H1 (cell line): Measurements from ENCODE around the gene HSPA12A. TPM values are rescaled to one million over a fixed set of nuclear protein-coding genes. Genes with fewer than 3 reads are reported as not detected.

ENCODE experiments used
- CTCF ChIA-PET: fragments of 300-600 bp; sonication (Branson Sonifier 250); formaldehyde crosslinking; loops from one replicate; lab custom pipeline; 2021; ENCODE audit not compliant: partially characterized antibody; lab: Charles Lee
- POLR2A ChIA-PET: fragments of 300-600 bp; sonication (Branson Sonifier 250); formaldehyde crosslinking; loops from one replicate; lab custom pipeline; 2021; ENCODE audit warnings: inconsistent platforms; ENCODE audit not compliant: partially characterized antibody; lab: Charles Lee
- DNase-seq, 2 experiments: peaks; one replicate each; pipeline versions ENCODE4 v3.0.0 to v3.0.0-alpha.2; 2010 to 2022; ENCODE audit warnings: low spot score in 2 of 2, low read depth in 1 of 2, mixed read lengths in 1 of 2
- FAIRE-seq: peaks from 2 replicates; lab custom pipeline; 2011; peaks lifted over from hg19 to GRCh38; lab: Jason Lieb, UNC
- H2AFZ ChIP-seq: 2 replicates; pipeline ENCODE4 v1.8.1; 2012; ENCODE audit warnings: low read length, inconsistent platforms
- H2AK5ac ChIP-seq: 2 replicates; pipeline ENCODE4 v1.6.1; 2013; ENCODE audit warnings: low read depth, low read length
- H2BK120ac ChIP-seq: replicated peaks from 2 replicates; pipeline ENCODE3; 2013; ENCODE audit warnings: low read depth, low read length, inconsistent platforms
- H2BK12ac ChIP-seq: 2 replicates; pipeline ENCODE4 v1.6.1; 2013; ENCODE audit warnings: low read depth, low read length
- H2BK15ac ChIP-seq: 2 replicates; pipeline ENCODE4 v1.6.1; 2013; ENCODE audit warnings: low read length
- H2BK20ac ChIP-seq: 2 replicates; pipeline ENCODE4 v1.6.1; 2013; ENCODE audit warnings: low read length
- H2BK5ac ChIP-seq: 2 replicates; pipeline ENCODE4 v1.6.1; 2013; ENCODE audit warnings: low read depth, low read length
- H3K14ac ChIP-seq: 2 replicates; pipeline ENCODE4 v1.6.1; 2013; ENCODE audit warnings: inconsistent platforms; ENCODE audit not compliant: insufficient read length
- H3K18ac ChIP-seq: 2 replicates; pipeline ENCODE4 v1.6.1; 2013; ENCODE audit warnings: low read length; ENCODE audit errors: extremely low read depth
- H3K23ac ChIP-seq: 2 replicates; pipeline ENCODE4 v1.6.1; 2013; ENCODE audit warnings: inconsistent platforms; ENCODE audit not compliant: insufficient read length
- H3K23me2 ChIP-seq: 2 replicates; pipeline ENCODE4 v1.6.1; 2013; ENCODE audit warnings: low read depth, low read length
- H3K27ac ChIP-seq: 2 replicates; pipeline ENCODE4 v1.6.1; 2011; ENCODE audit warnings: low read depth, low read length, inconsistent platforms
- H3K27me3 ChIP-seq, 4 experiments: replicated peaks in 1 of 4; 1 replicate in 1 of 4; 2 replicates in 3 of 4; pipeline versions ENCODE4 v1.6.1 to v1.8.1; 2011 to 2013; ENCODE audit warnings: low read length in 3 of 4, mild to moderate bottlenecking in 3 of 4, inconsistent platforms in 2 of 4, mixed read lengths in 2 of 4, moderate library complexity in 1 of 4; ENCODE audit not compliant: control insufficient read depth in 3 of 4, insufficient read depth in 3 of 4; ENCODE audit errors: extremely low read depth in 1 of 4
- H3K36me3 ChIP-seq, 4 experiments: 2 replicates each; pipeline versions ENCODE4 v1.6.1 to v1.8.1; 2011 to 2013; ENCODE audit warnings: mild to moderate bottlenecking in 4 of 4, low read length in 3 of 4, moderate library complexity in 2 of 4, control low read depth in 1 of 4, inconsistent platforms in 1 of 4; ENCODE audit not compliant: insufficient read depth in 4 of 4, control insufficient read depth in 2 of 4
- H3K4ac ChIP-seq: replicated peaks from 2 replicates; pipeline ENCODE3; 2013; ENCODE audit warnings: low read length, low read depth, mixed read lengths, inconsistent platforms; ENCODE audit not compliant: insufficient read length
- H3K4me1 ChIP-seq, 4 experiments: replicated peaks in 1 of 4; 1 replicate in 1 of 4; 2 replicates in 3 of 4; pipeline versions ENCODE4 v1.6.1 to v1.8.1; 2011 to 2013; ENCODE audit warnings: low read length in 3 of 4, inconsistent platforms in 2 of 4, mixed read lengths in 1 of 4; ENCODE audit not compliant: insufficient read depth in 4 of 4, control insufficient read depth in 3 of 4
- H3K4me2 ChIP-seq, 2 experiments: 2 replicates each; pipeline versions ENCODE4 v1.6.1 to v1.8.1; 2011 to 2013; ENCODE audit warnings: low read depth in 2 of 2, low read length in 2 of 2, control low read depth in 1 of 2, inconsistent platforms in 1 of 2, mild to moderate bottlenecking in 1 of 2; ENCODE audit not compliant: insufficient read depth in 1 of 2
- H3K4me3 ChIP-seq, 4 experiments: fragments of 200-600, 300-600 bp in 1 of 4; sonication (generic), shearing (Covaris generic), sonication (Bioruptor Twin) in 1 of 4; 2 replicates each; pipeline versions ENCODE4 v1.5.1 to v1.8.1; 2011 to 2016; ENCODE audit warnings: low read length in 4 of 4, low read depth in 3 of 4, control low read depth in 2 of 4, inconsistent platforms in 2 of 4, mild to moderate bottlenecking in 2 of 4, mixed read lengths in 1 of 4, moderate library complexity in 1 of 4; ENCODE audit not compliant: insufficient read depth in 2 of 4; ENCODE audit errors: extremely low read depth in 1 of 4
- H3K56ac ChIP-seq: replicated peaks from 2 replicates; pipeline ENCODE3; 2013; ENCODE audit warnings: low read depth, mild to moderate bottlenecking, mixed read lengths, low read length, inconsistent platforms; ENCODE audit not compliant: insufficient read length
- H3K79me1 ChIP-seq: 2 replicates; pipeline ENCODE4 v1.6.1; 2013; ENCODE audit warnings: low read depth, low read length, control low read depth
- H3K79me2 ChIP-seq, 2 experiments: 2 replicates each; pipeline versions ENCODE4 v1.6.1 to v1.8.1; 2012 to 2013; ENCODE audit warnings: low read length in 2 of 2, mild to moderate bottlenecking in 2 of 2, inconsistent platforms in 1 of 2; ENCODE audit not compliant: insufficient read depth in 2 of 2, control insufficient read depth in 1 of 2
- H3K9ac ChIP-seq, 4 experiments: replicated peaks in 1 of 4; 1 replicate in 1 of 4; 2 replicates in 3 of 4; pipeline versions ENCODE4 v1.6.1 to v1.8.1; 2011 to 2013; ENCODE audit warnings: low read depth in 3 of 4, low read length in 3 of 4, control low read depth in 2 of 4, mild to moderate bottlenecking in 2 of 4, moderate library complexity in 2 of 4, inconsistent platforms in 1 of 4; ENCODE audit errors: extremely low read depth in 1 of 4
- H3K9me3 ChIP-seq, 2 experiments: 2 replicates each; pipeline versions ENCODE4 v1.6.1 to v1.8.1; 2012 to 2013; ENCODE audit warnings: mild to moderate bottlenecking in 2 of 2, moderate library complexity in 2 of 2, control low read depth in 1 of 2, inconsistent platforms in 1 of 2, low read depth in 1 of 2, low read length in 1 of 2, mixed read lengths in 1 of 2; ENCODE audit not compliant: insufficient read depth in 2 of 2
- H4K20me1 ChIP-seq, 2 experiments: replicated peaks in 1 of 2; 2 replicates each; pipeline versions ENCODE3 to v1.8.1; 2011 to 2013; ENCODE audit warnings: inconsistent platforms in 2 of 2, low read length in 2 of 2, mild to moderate bottlenecking in 1 of 2; ENCODE audit not compliant: insufficient read depth in 2 of 2, control insufficient read depth in 1 of 2
- H4K5ac ChIP-seq: 2 replicates; pipeline ENCODE4 v1.6.1; 2013; ENCODE audit warnings: low read length, low read depth, mixed read lengths, inconsistent platforms; ENCODE audit not compliant: insufficient read length
- H4K8ac ChIP-seq: 2 replicates; pipeline ENCODE4 v1.8.0; 2013; ENCODE audit warnings: mild to moderate bottlenecking, moderate library complexity, low read length, inconsistent platforms; ENCODE audit not compliant: insufficient read depth; ENCODE audit errors: extremely low read depth
- H4K91ac ChIP-seq: replicated peaks from 2 replicates; pipeline ENCODE3; 2013; ENCODE audit warnings: low read length, mixed read lengths, inconsistent platforms; ENCODE audit not compliant: insufficient read length
- BACH1 ChIP-seq: IDR thresholded peaks from 2 replicates; pipeline ENCODE4 v1.6.1; 2012; ENCODE audit warnings: low read length, improper control_type of control experiment
- FOSL1 ChIP-seq: IDR thresholded peaks from 2 replicates; pipeline ENCODE4 v1.6.1; 2011; ENCODE audit warnings: mild to moderate bottlenecking, low read depth, low read length, moderate library complexity; ENCODE audit not compliant: insufficient read depth
- PHF8 ChIP-seq: fragments of 200-600 bp; sonication (generic); conservative IDR thresholded peaks from 2 replicates; pipeline ENCODE4 v1.7.1; 2012; ENCODE audit warnings: low read depth, mild to moderate bottlenecking, inconsistent platforms, low read length, moderate library complexity
- RAD21 ChIP-seq, 2 experiments: IDR thresholded peaks in 1 of 2; conservative IDR thresholded peaks in 1 of 2; 2 replicates each; pipeline ENCODE4 v1.6.1; 2011; ENCODE audit warnings: low read depth in 2 of 2, low read length in 2 of 2, improper control_type of control experiment in 1 of 2, inconsistent platforms in 1 of 2, mild to moderate bottlenecking in 1 of 2, moderate library complexity in 1 of 2
- SIN3A ChIP-seq, 2 experiments: IDR thresholded peaks in 1 of 2; conservative IDR thresholded peaks in 1 of 2; 2 replicates each; pipeline ENCODE4 v1.6.1; 2011 to 2012; ENCODE audit warnings: low read length in 2 of 2, improper control_type of control experiment in 1 of 2, low read depth in 1 of 2, mild to moderate bottlenecking in 1 of 2
- TAF1 ChIP-seq: IDR thresholded peaks from 2 replicates; pipeline ENCODE4 v1.6.1; 2011; ENCODE audit warnings: mild to moderate bottlenecking, low read depth, low read length
- WGBS, 2 experiments: shearing (Covaris generic) in 1 of 2; methylation state at CpG; one replicate each; pipeline versions ENCODE4 v1.1.6 to v1.1.7; 2013 to 2015; ENCODE audit warnings: low lambda C conversion rate in 2 of 2, mixed read lengths in 2 of 2, inconsistent platforms in 1 of 2, low coverage in 1 of 2, missing lambda C conversion rate in 1 of 2; ENCODE audit not compliant: insufficient replicate concordance in 2 of 2, insufficient coverage in 1 of 2, insufficient read length in 1 of 2; ENCODE audit errors: extremely low coverage in 1 of 2, missing lambda C conversion rate in 1 of 2; 5-methylcytosine and 5-hydroxymethylcytosine counted together
- polyA plus RNA-seq, 7 experiments: library from polyadenylated mRNA; depleted of rRNA in 3 of 7; stranded (reverse) in 5 of 7; unstranded in 2 of 7; fragments of >200 nt in 5 of 7; fragments of 200-250 nt in 2 of 7; gene quantifications; 1 replicate in 5 of 7; 2 replicates in 1 of 7; 4 replicates in 1 of 7; pipeline versions ENCODE4 v1.2.1 to v1.2.3, GENCODE V29; 2011 to 2013; ENCODE audit warnings: missing spikeins in 2 of 7, mixed read lengths in 2 of 7
- total RNA-seq: library from RNA; stranded (reverse); fragmentation: NEBNext Ultra II Directional; extraction: Animal tissue kit (Norgen Biotek cat#: 25700); gene quantifications from 2 replicates; pipeline ENCODE4 v1.2.1, GENCODE V29; 2021
- TF ChIP-seq, protein P1 (sequence below): IDR thresholded peaks from 2 replicates; pipeline ENCODE4 v1.6.1; 2011; ENCODE audit warnings: low read length, improper control_type of control experiment

The HSPA12A gene
- total and polyA plus RNA-seq, 2 of the 8 experiments (the other 6 are each of a cell fraction or from before 2014, with no cell fraction given) = 3.1 to 6.9 TPM

DNA sequence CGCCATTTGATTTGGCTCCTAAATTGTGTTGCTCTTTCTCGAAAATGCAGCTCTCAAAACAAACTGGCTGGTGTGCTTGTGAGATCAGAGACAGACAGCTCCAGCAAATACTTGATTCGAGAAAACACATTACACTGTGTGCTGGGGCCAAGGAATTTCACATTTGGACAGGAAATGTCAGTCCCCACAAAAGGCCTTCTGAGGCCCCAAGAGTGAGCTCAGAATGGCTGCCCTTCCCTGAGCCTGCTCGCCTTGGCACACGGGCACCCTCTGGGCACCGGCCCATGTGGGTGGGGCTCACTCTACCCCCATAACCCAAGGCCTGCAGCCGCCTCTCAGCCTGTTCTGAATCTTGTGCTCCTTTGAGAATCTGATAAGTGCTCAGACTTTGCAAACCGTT is 13.9 kb upstream of the HSPA12A start:
- no peak overlapping the region for H3K4me3 ChIP-seq
- no peak overlapping the region for H2BK5ac ChIP-seq
- no peak overlapping the region for H3K9ac ChIP-seq
- H3K9me3 ChIP-seq = no peaks in the 10 kb centered on the region
- POLR2A ChIA-PET = no interaction called here
- H3K18ac ChIP-seq = no peak overlapping the region
- no peak overlapping the region for H3K56ac ChIP-seq
- H3K79me2 ChIP-seq = no peaks in the 10 kb centered on the region
- H4K8ac ChIP-seq = no peak overlapping the region
- H3K36me3 ChIP-seq = no peaks in the 10 kb centered on the region
- no peak overlapping the region for H3K4ac ChIP-seq
- no peak overlapping the region for H4K5ac ChIP-seq
- no peaks in the 10 kb centered on the region for H4K20me1 ChIP-seq
- H2BK12ac ChIP-seq = no peak overlapping the region
- no peak overlapping the region for H3K4me2 ChIP-seq
- no peak overlapping the region for H2BK15ac ChIP-seq
- no peaks in the 10 kb centered on the region for H3K23me2 ChIP-seq
- H3K27ac ChIP-seq = no peak overlapping the region
- H2BK120ac ChIP-seq = no peak overlapping the region
- no peak for TF ChIP-seq TAF1
- TF ChIP-seq PHF8 = no peak
- TF ChIP-seq SIN3A (conservative IDR thresholded peaks at IDR 0.05 in 1 of 2, IDR thresholded peaks at IDR 0.05 in 1 of 2; ENCODE audit: low read depth in 1 of 2, low read length in 2 of 2) = no peak
- TF ChIP-seq, protein P1, sequence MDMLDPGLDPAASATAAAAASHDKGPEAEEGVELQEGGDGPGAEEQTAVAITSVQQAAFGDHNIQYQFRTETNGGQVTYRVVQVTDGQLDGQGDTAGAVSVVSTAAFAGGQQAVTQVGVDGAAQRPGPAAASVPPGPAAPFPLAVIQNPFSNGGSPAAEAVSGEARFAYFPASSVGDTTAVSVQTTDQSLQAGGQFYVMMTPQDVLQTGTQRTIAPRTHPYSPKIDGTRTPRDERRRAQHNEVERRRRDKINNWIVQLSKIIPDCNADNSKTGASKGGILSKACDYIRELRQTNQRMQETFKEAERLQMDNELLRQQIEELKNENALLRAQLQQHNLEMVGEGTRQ = no peak
- no peak for TF ChIP-seq FOSL1
- no peak for TF ChIP-seq BACH1
- no peak for TF ChIP-seq RAD21 (IDR thresholded peaks at IDR 0.05 in 1 of 2, conservative IDR thresholded peaks at IDR 0.05 in 1 of 2; ENCODE audit: low read depth in 2 of 2, low read length in 2 of 2)
- TF ChIP-seq, all 59 proteins: peak for 0
- Histone ChIP-seq H2BK20ac (no peak overlapping the region), H2AK5ac (no peak overlapping the region), H3K79me1 (no peaks in the 10 kb centered on the region), H4K91ac (no peak overlapping the region), H3K27me3 (no peaks in the 10 kb centered on the region), H2AFZ (no peak overlapping the region), H3K14ac (no peak overlapping the region), H3K4me1 (no peaks in the 10 kb centered on the region; a peak in 1 of 7 replicates), H3K23ac (no peak overlapping the region)
- DNase-seq (no peak), FAIRE-seq (no peak)
- CTCF ChIA-PET = interaction anchor here (1.1 to 1.6 kb wide), 6 partner anchors 9 to 75 kb away, joined by 3 to 6 read pairs (median 3); no protein-coding TSS in a partner anchor
- 92% methylated on average over 8 of the region's 8 CpGs; no CpG with 5 or more reads in 1 of the 2 experiments for WGBS, 2 experiments
